ENCODE data around the gene TCEA3.

TCEA3 gene

DNA sequence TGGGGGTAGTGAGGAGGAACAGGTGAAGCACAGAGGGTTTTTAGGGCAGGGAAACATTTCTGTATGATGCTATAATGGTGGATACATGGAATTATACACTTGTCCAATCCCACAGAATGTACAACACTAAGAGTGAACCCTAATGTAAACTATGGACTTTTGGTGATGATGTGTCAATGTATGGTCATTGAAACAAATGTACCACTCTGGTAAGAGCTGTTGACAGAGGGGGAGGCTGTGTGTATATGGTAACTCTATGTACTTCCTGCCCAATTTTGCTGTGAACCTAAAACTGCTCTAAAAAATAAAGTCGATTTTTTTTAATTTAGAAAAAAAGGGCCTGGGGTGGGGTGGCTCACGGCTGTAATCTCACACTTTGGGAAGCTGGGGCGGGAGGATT is 36.5 kb upstream of the TCEA3 start:
- H3K9me3 ChIP-seq, result no peaks in the 10 kb centered on the region
- TF ChIP-seq, protein P1, sequence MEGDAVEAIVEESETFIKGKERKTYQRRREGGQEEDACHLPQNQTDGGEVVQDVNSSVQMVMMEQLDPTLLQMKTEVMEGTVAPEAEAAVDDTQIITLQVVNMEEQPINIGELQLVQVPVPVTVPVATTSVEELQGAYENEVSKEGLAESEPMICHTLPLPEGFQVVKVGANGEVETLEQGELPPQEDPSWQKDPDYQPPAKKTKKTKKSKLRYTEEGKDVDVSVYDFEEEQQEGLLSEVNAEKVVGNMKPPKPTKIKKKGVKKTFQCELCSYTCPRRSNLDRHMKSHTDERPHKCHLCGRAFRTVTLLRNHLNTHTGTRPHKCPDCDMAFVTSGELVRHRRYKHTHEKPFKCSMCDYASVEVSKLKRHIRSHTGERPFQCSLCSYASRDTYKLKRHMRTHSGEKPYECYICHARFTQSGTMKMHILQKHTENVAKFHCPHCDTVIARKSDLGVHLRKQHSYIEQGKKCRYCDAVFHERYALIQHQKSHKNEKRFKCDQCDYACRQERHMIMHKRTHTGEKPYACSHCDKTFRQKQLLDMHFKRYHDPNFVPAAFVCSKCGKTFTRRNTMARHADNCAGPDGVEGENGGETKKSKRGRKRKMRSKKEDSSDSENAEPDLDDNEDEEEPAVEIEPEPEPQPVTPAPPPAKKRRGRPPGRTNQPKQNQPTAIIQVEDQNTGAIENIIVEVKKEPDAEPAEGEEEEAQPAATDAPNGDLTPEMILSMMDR (IDR thresholded peaks at IDR 0.05), result no peak
- H3K4me1 ChIP-seq (ENCODE audit: control insufficient read depth in 1 of 2, insufficient read depth in 1 of 2, low read depth in 1 of 2, low read length in 1 of 2), result no peaks in the 10 kb centered on the region
- H3K27ac ChIP-seq, result no peak overlapping the region
- H3K36me3 ChIP-seq, result no peaks in the 10 kb centered on the region
- H3K4me3 ChIP-seq (ENCODE audit: low read depth in 1 of 2, low read length in 1 of 2), result no peak overlapping the region
- H3K27me3 ChIP-seq, result peaks cover 23% of the 10 kb centered on the region

DNA sequence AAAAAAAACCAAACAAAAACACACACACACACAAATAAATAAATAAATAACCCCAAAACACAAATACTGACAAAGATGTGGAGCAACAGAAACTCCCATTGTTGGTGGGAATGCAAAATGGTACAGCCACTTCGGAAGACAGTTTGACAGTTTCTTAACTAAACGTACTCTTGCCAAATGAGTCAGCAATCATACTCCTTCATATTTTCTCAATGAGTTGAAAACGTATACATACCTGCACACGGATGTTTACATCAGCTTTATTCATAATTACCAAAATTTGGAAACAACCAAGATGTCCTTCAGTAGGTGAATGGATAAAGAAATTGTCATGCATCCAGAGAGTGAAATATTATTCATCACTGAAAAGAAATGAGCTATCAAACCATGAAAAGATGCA is 36.0 kb upstream of the TCEA3 start:
- no peak overlapping the region for H3K27ac ChIP-seq
- H3K9me3 ChIP-seq, result no peaks in the 10 kb centered on the region
- no peaks in the 10 kb centered on the region for H3K4me1 ChIP-seq (ENCODE audit: control insufficient read depth in 1 of 2, insufficient read depth in 1 of 2, low read depth in 1 of 2, low read length in 1 of 2)
- H3K36me3 ChIP-seq, result no peaks in the 10 kb centered on the region
- H3K27me3 ChIP-seq, result peaks cover 23% of the 10 kb centered on the region
- TF ChIP-seq, protein P1 (IDR thresholded peaks at IDR 0.05), result no peak
- no peak overlapping the region for H3K4me3 ChIP-seq (ENCODE audit: low read depth in 1 of 2, low read length in 1 of 2)

DNA sequence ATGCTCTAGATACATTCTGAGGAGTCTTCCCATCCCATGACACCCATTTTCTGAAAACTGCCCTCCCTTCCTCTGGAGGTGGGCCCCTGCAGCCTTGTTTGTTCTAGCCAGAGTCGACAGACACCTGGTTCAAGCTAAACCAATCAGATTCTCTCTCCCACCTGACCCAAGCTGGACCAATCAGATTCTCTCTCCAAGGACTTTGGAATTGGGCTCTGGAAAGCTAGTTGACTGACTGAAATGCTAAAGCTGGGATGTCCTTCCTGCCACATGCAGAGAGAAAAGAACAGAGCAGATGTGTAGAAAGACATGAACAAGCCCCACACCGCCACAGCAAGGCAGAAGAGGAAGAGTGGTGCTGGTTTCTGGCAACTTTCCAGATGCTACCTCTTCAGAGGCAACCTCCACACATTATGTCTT is 34.8 kb upstream of the TCEA3 start:
- no peaks in the 10 kb centered on the region for H3K36me3 ChIP-seq
- no peaks in the 10 kb centered on the region for H3K9me3 ChIP-seq
- H3K4me1 ChIP-seq (ENCODE audit: control insufficient read depth in 1 of 2, insufficient read depth in 1 of 2, low read depth in 1 of 2, low read length in 1 of 2), result no peaks in the 10 kb centered on the region
- TF ChIP-seq, protein P1 (IDR thresholded peaks at IDR 0.05), result no peak
- no peak overlapping the region for H3K4me3 ChIP-seq (ENCODE audit: low read depth in 1 of 2, low read length in 1 of 2)
- H3K27me3 ChIP-seq, result peaks cover 32% of the 10 kb centered on the region
- H3K27ac ChIP-seq, result no peak overlapping the region

DNA sequence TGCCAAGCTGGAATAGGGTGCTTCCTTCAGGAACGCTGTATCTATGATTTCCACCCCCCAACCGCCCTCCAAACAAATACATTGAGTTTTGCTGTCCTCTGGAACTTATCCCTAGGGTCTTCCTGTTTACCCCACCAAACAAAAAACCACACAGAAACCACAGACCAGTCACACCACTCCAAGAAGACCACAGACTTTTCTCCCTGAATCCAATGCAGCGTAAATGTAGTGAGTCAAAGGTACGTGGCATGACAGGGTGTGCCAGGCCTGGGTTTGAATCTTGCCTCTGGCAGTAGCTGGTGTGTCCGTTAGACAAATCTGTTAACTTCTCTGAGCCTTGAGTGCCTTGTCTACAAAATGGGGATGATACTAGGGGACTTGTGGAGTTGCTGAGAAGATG is 31.7 kb upstream of the TCEA3 start:
- Histone ChIP-seq H3K4me1 (ENCODE audit: control insufficient read depth in 1 of 2, insufficient read depth in 1 of 2, low read depth in 1 of 2, low read length in 1 of 2) (no peaks in the 10 kb centered on the region), H3K27ac (no peak overlapping the region)

DNA sequence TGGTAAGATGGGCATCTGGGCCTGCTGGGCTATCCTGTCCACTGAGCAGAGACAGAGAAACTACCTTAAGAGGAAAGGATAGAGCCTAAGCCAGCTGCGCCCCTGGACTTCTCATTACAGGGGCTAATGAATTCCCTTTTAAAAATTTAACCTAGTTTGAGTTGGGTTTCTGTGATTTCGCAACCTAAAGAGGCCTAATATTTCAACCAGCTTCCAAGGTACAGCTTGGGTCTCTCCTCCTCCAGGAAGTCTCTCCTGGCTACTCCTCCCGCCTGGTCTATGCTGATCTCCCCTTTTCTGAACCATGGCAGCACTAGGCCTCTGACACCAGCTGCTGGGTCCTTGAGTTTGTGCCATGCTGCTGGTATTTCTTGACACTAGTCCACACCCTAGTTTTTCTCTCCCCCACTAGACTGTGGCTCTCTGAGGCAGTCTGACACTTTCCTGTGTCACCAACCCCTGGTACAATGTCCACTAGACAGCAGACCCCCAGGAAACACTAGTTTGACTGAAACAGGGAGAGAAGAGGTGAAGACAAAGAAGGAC is 29.0 kb upstream of the TCEA3 start:
- TF ChIP-seq, protein P1 (IDR thresholded peaks at IDR 0.05), result no peak
- H3K36me3 ChIP-seq, result no peaks in the 10 kb centered on the region
- H3K4me3 ChIP-seq (ENCODE audit: low read depth in 1 of 2, low read length in 1 of 2), result no peak overlapping the region
- H3K27me3 ChIP-seq, result peaks cover 31% of the 10 kb centered on the region
- no peaks in the 10 kb centered on the region for H3K4me1 ChIP-seq (ENCODE audit: control insufficient read depth in 1 of 2, insufficient read depth in 1 of 2, low read depth in 1 of 2, low read length in 1 of 2)
- H3K27ac ChIP-seq, result no peak overlapping the region
- no peaks in the 10 kb centered on the region for H3K9me3 ChIP-seq

More for the DNA sequence above, 31.7 kb upstream of the TCEA3 start:
- Histone ChIP-seq H3K27me3 (peaks cover 44% of the 10 kb centered on the region), H3K4me3 (ENCODE audit: low read depth in 1 of 2, low read length in 1 of 2) (no peak overlapping the region), H3K36me3 (no peaks in the 10 kb centered on the region), H3K9me3 (no peaks in the 10 kb centered on the region)
- TF ChIP-seq, protein P1 (IDR thresholded peaks at IDR 0.05), result no peak

GRCh38 chr1:23452011-23452411 is 27.5 kb upstream of the TCEA3 start:
- no peak overlapping the region for H3K27ac ChIP-seq
- H3K4me1 ChIP-seq (ENCODE audit: control insufficient read depth in 1 of 2, insufficient read depth in 1 of 2, low read depth in 1 of 2, low read length in 1 of 2), result no peaks in the 10 kb centered on the region
- no peak overlapping the region for H3K4me3 ChIP-seq (ENCODE audit: low read depth in 1 of 2, low read length in 1 of 2)

More at GRCh38 chr1:23452011-23452411, 27.5 kb upstream of the TCEA3 start:
- TF ChIP-seq, protein P1 (IDR thresholded peaks at IDR 0.05), result no peak
- H3K36me3 ChIP-seq, result no peaks in the 10 kb centered on the region
- H3K27me3 ChIP-seq, result peaks cover 31% of the 10 kb centered on the region
- no peaks in the 10 kb centered on the region for H3K9me3 ChIP-seq

Measured in neutrophil (primary cell).